OCI-LY7 (cell line): Measurements from ENCODE around the gene PIEZO2. TPM values are rescaled to one million over a fixed set of nuclear protein-coding genes. Genes with fewer than 3 reads are reported as not detected.

Experiments used
- BruUV-seq: library from RNA; stranded (reverse); fragments of 400-500 nt; replicated peaks from 2 replicates; lab custom pipeline; 2021; lab: Mats Ljungman, UMichigan
- CTCF ChIA-PET: fragments of 300-600 bp; sonication (Branson Sonifier 250); formaldehyde crosslinking; loops from one replicate; lab custom pipeline; 2022; ENCODE audit warnings: antibody characterized with exemption; ENCODE audit not compliant: unreplicated experiment; lab: Charles Lee
- POLR2A ChIA-PET: fragments of 300-600 bp; sonication (Branson Sonifier 250); formaldehyde crosslinking; loops from one replicate; lab custom pipeline; 2022; ENCODE audit warnings: antibody characterized with exemption; lab: Charles Lee
- DNase-seq: peaks from one replicate; pipeline ENCODE4 v3.0.0-alpha.2; 2015; ENCODE audit warnings: low spot score
- H2AFZ ChIP-seq: fragments of 200-600 bp; sonication (generic), shearing (Covaris generic); 2 replicates; pipeline ENCODE4 v1.6.1; 2014; ENCODE audit warnings: mild to moderate bottlenecking, antibody characterized with exemption, low read length, moderate library complexity
- H3K27ac ChIP-seq: fragments of 200-600 bp; sonication (generic); 2 replicates; pipeline ENCODE4 v1.5.1; 2014; ENCODE audit warnings: mixed run types, low read depth, mild to moderate bottlenecking, moderate library complexity, low read length, inconsistent platforms; ENCODE audit not compliant: poor library complexity, severe bottlenecking
- H3K36me3 ChIP-seq: fragments of 200-600 bp; sonication (generic); 2 replicates; pipeline ENCODE4 v1.6.1; 2014; ENCODE audit warnings: mild to moderate bottlenecking, antibody characterized with exemption, low read length, moderate library complexity, mixed read lengths; ENCODE audit not compliant: insufficient read depth
- H3K4me1 ChIP-seq: fragments of 200-600 bp; sonication (generic); 2 replicates; pipeline ENCODE4 v1.5.1; 2014; ENCODE audit warnings: mild to moderate bottlenecking, low read length; ENCODE audit not compliant: insufficient read depth, poor library complexity, severe bottlenecking
- H3K4me2 ChIP-seq: fragments of 200-600 bp; sonication (generic); 2 replicates; pipeline ENCODE4 v1.6.1; 2014; ENCODE audit warnings: mild to moderate bottlenecking, low read length
- H3K4me3 ChIP-seq: fragments of 200-600 bp; sonication (generic); 2 replicates; pipeline ENCODE4 v1.5.1; 2014; ENCODE audit warnings: mild to moderate bottlenecking, low read depth, low read length; ENCODE audit not compliant: poor library complexity, severe bottlenecking
- H3K79me2 ChIP-seq: fragments of 200-600 bp; sonication (generic); 2 replicates; pipeline ENCODE4 v1.6.1; 2016; ENCODE audit warnings: low read depth, mild to moderate bottlenecking, low read length, moderate library complexity, mixed read lengths; ENCODE audit not compliant: insufficient read depth
- H3K9me2 ChIP-seq: fragments of 200-600 bp; sonication (generic); 2 replicates; pipeline ENCODE4 v1.6.1; 2016; ENCODE audit warnings: mild to moderate bottlenecking, low read length, mixed read lengths; ENCODE audit not compliant: insufficient read depth
- H3K9me3 ChIP-seq: fragments of 200-600 bp; sonication (generic); 2 replicates; pipeline ENCODE4 v1.6.1; 2014; ENCODE audit warnings: mild to moderate bottlenecking, mixed run types, low read length, mixed read lengths
- H4K20me1 ChIP-seq: fragments of 200-600 bp; sonication (generic); 2 replicates; pipeline ENCODE4 v1.6.1; 2014; ENCODE audit warnings: mild to moderate bottlenecking, antibody characterized with exemption, low read length, moderate library complexity, mixed read lengths; ENCODE audit not compliant: insufficient read depth
- CTCF ChIP-seq: fragments of 200-600 bp; sonication (generic); conservative IDR thresholded peaks from 2 replicates; pipeline ENCODE4 v1.5.1; 2014; ENCODE audit warnings: mild to moderate bottlenecking, antibody characterized with exemption, low read length, moderate library complexity, mixed read lengths
- EZH2phosphoT487 ChIP-seq: fragments of 200-600 bp; sonication (generic); IDR thresholded peaks from 2 replicates; pipeline ENCODE4 v1.6.1; 2018; ENCODE audit warnings: low read depth, borderline replicate concordance, mild to moderate bottlenecking, mixed run types, antibody characterized with exemption, low read length, moderate library complexity, mixed read lengths
- intact Hi-C: fragments of 100-400 bp; cut with micrococcal nuclease; formaldehyde crosslinking; loops from one replicate; pipeline ENCODE4 v1.10.0; 2022; ENCODE audit not compliant: unreplicated experiment
- total RNA-seq, 2 experiments: library from RNA; depleted of rRNA in 1 of 2; stranded (reverse); fragments of >200 nt in 1 of 2; shearing (Covaris generic) in 1 of 2; gene quantifications; 2 replicates each; pipeline ENCODE4 v1.2.3, GENCODE V29; 2014 to 2022

The PIEZO2 gene
- total RNA-seq, 2 experiments from 2014 or later: 0.95 to 3.3 TPM

- no peak for TF ChIP-seq CTCF
- no peak for TF ChIP-seq EZH2phosphoT487
- BruUV-seq: no TSS peak
- no peaks in the 10 kb centered on the region for H3K79me2 ChIP-seq
- POLR2A ChIA-PET: no interaction called here
- H3K4me1 ChIP-seq: no peaks in the 10 kb centered on the region
- no peak overlapping the region for H3K4me3 ChIP-seq
- CTCF ChIA-PET: no interaction called here
- H2AFZ ChIP-seq: no peak overlapping the region
- intact Hi-C loops: no loop called here
- H4K20me1 ChIP-seq: no peaks in the 10 kb centered on the region
- no peaks in the 10 kb centered on the region for H3K9me3 ChIP-seq
- H3K9me2 ChIP-seq: no peaks in the 10 kb centered on the region
- H3K4me2 ChIP-seq: no peak overlapping the region
- no peak for DNase-seq
- no peak overlapping the region for H3K27ac ChIP-seq
- H3K36me3 ChIP-seq: no peaks in the 10 kb centered on the region
These were observed 442.1 kb downstream of the PIEZO2 start for GRCh38 chr18:10707294-10707693.

DNA sequence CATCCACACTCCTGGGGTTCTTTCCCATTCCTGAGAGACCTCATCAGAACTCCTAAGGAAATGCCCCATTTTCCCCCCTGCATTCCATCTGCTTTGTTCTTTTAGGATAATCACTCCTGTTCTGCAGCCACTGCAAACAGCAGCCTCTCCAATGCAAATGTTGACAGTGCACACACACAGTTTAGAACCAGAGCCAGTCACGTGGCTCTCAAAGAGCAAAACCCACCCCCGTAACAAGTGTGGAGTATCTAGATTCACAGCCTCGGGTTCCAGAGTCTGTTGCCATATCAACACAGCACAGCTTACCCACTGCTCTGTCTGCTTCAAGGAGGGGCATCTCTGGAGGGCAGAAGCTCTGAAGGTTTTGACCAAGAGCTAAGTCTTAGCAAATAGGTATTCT, 443.6 kb downstream of the PIEZO2 start:
- ChIA-PET CTCF (no interaction called here), POLR2A (no interaction called here)
- Histone ChIP-seq H3K4me3 (no peak overlapping the region), H4K20me1 (no peaks in the 10 kb centered on the region), H3K4me1 (no peaks in the 10 kb centered on the region), H3K4me2 (no peak overlapping the region), H3K79me2 (no peaks in the 10 kb centered on the region), H3K27ac (no peak overlapping the region), H2AFZ (no peak overlapping the region), H3K9me2 (no peaks in the 10 kb centered on the region), H3K36me3 (no peaks in the 10 kb centered on the region), H3K9me3 (no peaks in the 10 kb centered on the region)
- TF ChIP-seq CTCF: no peak
- no peak for TF ChIP-seq EZH2phosphoT487
- intact Hi-C loops: no loop called here
- no peak for DNase-seq
- BruUV-seq: no TSS peak

DNA sequence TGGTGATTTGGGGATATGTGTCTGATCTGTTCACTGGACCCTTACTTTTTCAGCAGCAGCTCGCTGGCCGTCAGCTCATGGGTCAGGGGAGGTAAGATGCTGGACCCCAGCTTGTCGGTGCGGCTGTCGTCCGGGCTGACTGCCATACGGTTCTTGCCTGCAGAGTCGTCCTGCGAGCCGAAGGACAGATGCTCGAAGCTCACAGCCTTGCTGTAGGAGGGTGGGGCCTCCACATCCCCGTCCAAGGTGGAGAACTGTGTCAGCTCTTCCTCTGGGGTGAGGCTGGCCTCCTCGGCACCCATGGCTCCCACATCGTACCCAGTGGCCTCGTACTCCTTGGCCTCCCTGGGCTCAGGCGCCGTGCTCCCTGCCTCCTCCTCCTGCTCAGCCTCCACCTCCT, 444.1 kb downstream of the PIEZO2 start:
- Histone ChIP-seq H4K20me1 (no peaks in the 10 kb centered on the region), H2AFZ (no peak overlapping the region), H3K4me3 (no peak overlapping the region), H3K4me2 (no peak overlapping the region), H3K9me2 (no peaks in the 10 kb centered on the region), H3K79me2 (no peaks in the 10 kb centered on the region), H3K36me3 (no peaks in the 10 kb centered on the region), H3K9me3 (no peaks in the 10 kb centered on the region), H3K27ac (no peak overlapping the region), H3K4me1 (no peaks in the 10 kb centered on the region)
- DNase-seq: no peak
- TF ChIP-seq EZH2phosphoT487: no peak
- TF ChIP-seq CTCF: no peak
- ChIA-PET CTCF (no interaction called here), POLR2A (no interaction called here)
- no TSS peak for BruUV-seq
- intact Hi-C loops: no loop called here
